ENCODE measurements around the gene GLYR1. TPM values are rescaled to one million over a fixed set of nuclear protein-coding genes. Genes with fewer than 3 reads are reported as not detected.

GLYR1 gene
- total and polyA plus RNA-seq, 10 of the 15 experiments (the other 5 are each of a cell fraction or from before 2014, with no cell fraction given): 7.3 to 90.2 (median 57.2) TPM

GRCh38 chr16:4798456-4798855 is 48.6 kb downstream of the GLYR1 start (continued):
- no peak for TF ChIP-seq ZBTB40 (IDR thresholded peaks at IDR 0.05; ENCODE audit: borderline replicate concordance)
- no peak for TF ChIP-seq FOS (IDR thresholded peaks at IDR 0.05; ENCODE audit: borderline replicate concordance, extremely low read depth, insufficient read length)
- no peak for TF ChIP-seq YY1 (IDR thresholded peaks at IDR 0.05; ENCODE audit: low read depth, low read length)
- TF ChIP-seq NKRF (conservative IDR thresholded peaks at IDR 0.05): no peak
- no peak for TF ChIP-seq BCLAF1 (IDR thresholded peaks at IDR 0.05)
